SK-N-MC (cell line): ENCODE data around the gene CTNNA2.

Source experiments
- EZH2 ChIP-seq: fragments of 200-600 bp; sonication (generic); IDR thresholded peaks from one replicate; pipeline ENCODE4 v1.6.1; 2017; ENCODE audit warnings: antibody characterized with exemption
- FOXP2 ChIP-seq: optimal IDR thresholded peaks from 2 replicates; pipeline ENCODE3; 2011; ENCODE audit warnings: mild to moderate bottlenecking, moderate library complexity; ENCODE audit not compliant: insufficient read depth; ENCODE audit errors: extremely low read length, control extremely low read depth
- POLR2AphosphoS5 ChIP-seq: IDR thresholded peaks from 2 replicates; pipeline ENCODE4 v1.6.1; 2012; ENCODE audit warnings: mild to moderate bottlenecking, low read depth, low read length, borderline replicate concordance

DNA sequence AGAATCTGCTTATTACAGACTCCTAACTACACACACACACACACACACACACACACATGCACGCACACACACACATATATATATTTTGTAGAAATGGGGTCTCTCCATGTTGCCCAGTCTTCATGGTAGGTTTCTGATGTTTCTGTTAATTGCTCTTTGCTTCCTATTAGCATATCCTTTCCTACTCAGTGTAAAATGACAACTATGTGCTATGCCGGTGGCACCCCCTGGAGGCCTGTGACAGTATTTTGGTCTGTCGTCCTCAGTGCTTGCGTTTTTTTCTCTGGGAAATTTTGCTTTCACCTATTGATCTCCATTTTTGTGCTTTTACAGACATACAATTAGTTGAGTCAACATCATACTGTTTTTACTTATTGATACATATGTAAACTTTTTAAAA is 469.6 kb downstream of the CTNNA2 start:
- TF ChIP-seq POLR2AphosphoS5 = no peak
- TF ChIP-seq EZH2 = no peak
- TF ChIP-seq FOXP2 = no peak
